Omental fat pad (tissue), 4 donors: ENCODE results near the gene PIP4K2C. TPM values are rescaled to one million over a fixed set of nuclear protein-coding genes. Genes with fewer than 3 reads are reported as not detected.
"Not testable (repeated sequence)": the region's sequence is repeated elsewhere in the genome, so short reads cannot be mapped to it uniquely, and the experiment has no call there.

Experiments used
- ATAC-seq: fragments of 150-250 bp; one replicate; pipeline ENCODE4 v1.9.1; 2016; ENCODE audit warnings: mild to moderate bottlenecking, moderate library complexity; ENCODE audit not compliant: low FRiP score
- DNase-seq: peaks from one replicate; pipeline ENCODE4 v3.0.0-alpha.2; 2019; ENCODE audit warnings: low spot score
- CTCF ChIP-seq, 3 donors: fragments of 450-650 bp; IDR thresholded peaks; one replicate each; pipeline ENCODE4 v1.5.1; 2016 to 2017; ENCODE audit warnings: antibody characterized with exemption in 3 of 3, mild to moderate bottlenecking in 3 of 3, moderate library complexity in 2 of 3
- total RNA-seq, 4 donors: library from RNA; depleted of rRNA; stranded (reverse); fragments of >200 nt; gene quantifications; one replicate each; pipeline ENCODE4 v1.1.0, GENCODE V29; 2016

The PIP4K2C gene
- total RNA-seq, 4 donors from 2014 or later = 16.9 to 21.3 (median 17.6) TPM

DNA sequence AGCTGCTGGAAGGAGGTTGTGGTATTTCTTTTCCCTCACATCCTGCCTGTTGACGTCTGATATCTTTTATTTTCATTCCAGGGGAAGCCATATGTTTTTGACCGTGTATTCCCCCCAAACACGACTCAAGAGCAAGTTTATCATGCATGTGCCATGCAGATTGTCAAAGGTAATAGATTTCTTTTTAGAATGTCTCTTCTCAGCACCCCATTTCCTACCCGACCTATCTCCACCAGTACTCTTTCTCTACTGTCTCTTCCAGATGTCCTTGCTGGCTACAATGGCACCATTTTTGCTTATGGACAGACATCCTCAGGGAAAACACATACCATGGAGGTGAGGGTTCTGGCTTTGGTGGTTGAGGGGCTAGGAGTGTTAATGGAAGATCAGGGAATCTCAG lies 27.6 kb upstream of the PIP4K2C start:
- DNase-seq (no peak), ATAC-seq (no peak)
- TF ChIP-seq CTCF (IDR thresholded peaks at IDR 0.05) = no peak

DNA sequence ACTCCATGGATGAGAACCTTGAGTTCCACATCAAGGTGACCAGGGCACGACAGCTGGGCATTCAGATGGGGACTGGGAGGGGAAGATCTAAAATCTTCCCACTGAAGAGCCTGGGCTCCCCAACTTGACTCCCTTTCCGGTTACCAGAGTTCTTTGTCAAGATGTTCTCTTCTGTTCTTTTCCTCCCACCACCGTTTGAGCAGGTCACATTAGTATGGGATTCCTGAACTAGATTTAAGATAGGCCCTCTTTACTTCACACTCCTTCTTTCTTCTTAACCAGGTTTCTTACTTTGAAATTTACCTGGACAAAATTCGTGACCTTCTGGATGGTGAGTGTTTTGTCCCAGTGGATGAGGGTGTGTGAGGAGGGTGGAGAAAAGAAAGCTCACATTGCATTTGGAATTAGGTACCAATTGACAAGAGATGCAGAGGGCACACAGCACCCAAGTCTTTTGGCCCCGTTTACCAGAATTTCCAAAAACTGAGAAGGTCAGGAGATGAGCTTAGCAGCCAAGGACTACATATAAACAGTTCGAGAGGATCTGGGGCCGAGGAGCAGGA lies 26.7 kb upstream of the PIP4K2C start:
- TF ChIP-seq CTCF (IDR thresholded peaks at IDR 0.05) = no peak

GRCh38 chr12:57568838-57569237 lies 22.2 kb upstream of the PIP4K2C start:
- ATAC-seq = no peak
- DNase-seq = no peak
- TF ChIP-seq CTCF (IDR thresholded peaks at IDR 0.05) = no peak

More for the DNA sequence above, 26.7 kb upstream of the PIP4K2C start:
- no peak for DNase-seq
- ATAC-seq = no peak

- ATAC-seq = no peak
- TF ChIP-seq CTCF (IDR thresholded peaks at IDR 0.05) = no peak
- no peak for DNase-seq
These were observed 21.1 kb upstream of the PIP4K2C start for GRCh38 chr12:57569858-57570257.

DNA sequence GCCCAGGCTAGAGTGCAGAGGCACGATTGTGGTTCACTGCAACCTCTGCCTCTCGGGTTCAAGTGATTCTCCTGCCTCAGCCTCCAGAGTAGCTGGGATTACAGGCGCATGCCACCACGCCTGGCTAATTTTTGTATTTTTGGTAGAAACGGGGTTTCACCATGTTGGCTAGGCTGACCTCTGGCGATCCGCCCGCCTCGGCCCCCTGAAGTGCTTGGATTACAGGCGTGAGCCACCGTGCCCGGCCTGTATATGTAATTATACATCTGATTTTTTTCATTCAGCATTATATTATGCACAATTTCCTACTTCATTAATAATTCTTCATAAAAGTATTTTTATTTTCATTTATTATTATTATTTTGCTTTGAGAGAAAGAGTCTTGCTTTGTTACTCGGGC lies 20.6 kb upstream of the PIP4K2C start:
- not testable (repeated sequence) for DNase-seq, ATAC-seq

GRCh38 chr12:57571926-57572762 lies 18.8 kb upstream of the PIP4K2C start:
- ATAC-seq (no peak), DNase-seq (no peak)

GRCh38 chr12:57574795-57575194 lies 16.2 kb upstream of the PIP4K2C start:
- ATAC-seq = no peak
- DNase-seq = no peak
- TF ChIP-seq CTCF (IDR thresholded peaks at IDR 0.05) = no peak

More at GRCh38 chr12:57571926-57572762, 18.8 kb upstream of the PIP4K2C start:
- TF ChIP-seq CTCF (IDR thresholded peaks at IDR 0.05) = no peak
